HUES64 (cell line): ENCODE data around the gene CYBRD1.

Source experiments
- H3K27ac ChIP-seq: 2 replicates; pipeline ENCODE4 v1.7.0; 2013; ENCODE audit warnings: low read depth, low read length, inconsistent platforms
- H3K27me3 ChIP-seq: 2 replicates; pipeline ENCODE4 v1.6.1; 2013; ENCODE audit warnings: mild to moderate bottlenecking, low read length; ENCODE audit not compliant: insufficient read depth
- H3K36me3 ChIP-seq: 2 replicates; pipeline ENCODE4 v1.6.1; 2013; ENCODE audit warnings: mild to moderate bottlenecking, low read length; ENCODE audit not compliant: insufficient read depth
- H3K4me1 ChIP-seq: 2 replicates; pipeline ENCODE4 v1.6.1; 2013; ENCODE audit warnings: mild to moderate bottlenecking, low read length, moderate library complexity; ENCODE audit not compliant: insufficient read depth
- H3K4me3 ChIP-seq: 2 replicates; pipeline ENCODE4 v1.5.1; 2013; ENCODE audit warnings: mild to moderate bottlenecking, low read length, moderate library complexity
- H3K9ac ChIP-seq: 2 replicates; pipeline ENCODE4 v1.6.1; 2013; ENCODE audit warnings: mild to moderate bottlenecking, low read depth, low read length
- H3K9me3 ChIP-seq: 2 replicates; pipeline ENCODE4 v1.6.1; 2013; ENCODE audit warnings: low read depth, low read length; ENCODE audit not compliant: insufficient read depth
- whole genome bisulfite sequencing: fragments of 150-250, 120-280 bp; methylation state at CpG from one replicate; pipeline ENCODE4 v1.1.7; 2013; ENCODE audit warnings: missing lambda C conversion rate; 5-methylcytosine and 5-hydroxymethylcytosine counted together

CYBRD1 gene

GRCh38 chr2:171553858-171554257, 31.6 kb downstream of the CYBRD1 start:
- H3K4me1 ChIP-seq = peaks cover 3% of the 10 kb centered on the region; the same call in 1 of the 2 replicates
- 88% methylated on average over 8 of the region's 8 CpGs for WGBS

GRCh38 chr2:171554991-171555615, 32.8 kb downstream of the CYBRD1 start:
- Histone ChIP-seq H3K27me3 (no peaks in the 10 kb centered on the region), H3K36me3 (peaks cover 12% of the 10 kb centered on the region), H3K9ac (no peak overlapping the region), H3K9me3 (no peaks in the 10 kb centered on the region), H3K4me3 (no peak overlapping the region), H3K4me1 (peaks cover 3% of the 10 kb centered on the region; the same call in 1 of the 2 replicates), H3K27ac (no peak overlapping the region)
- 86% methylated on average over 3 of the region's 3 CpGs for WGBS

More at GRCh38 chr2:171553858-171554257, 31.6 kb downstream of the CYBRD1 start:
- H3K4me3 ChIP-seq = no peak overlapping the region
- peaks cover 12% of the 10 kb centered on the region for H3K36me3 ChIP-seq
- H3K27me3 ChIP-seq = no peaks in the 10 kb centered on the region
- no peaks in the 10 kb centered on the region for H3K9me3 ChIP-seq
- H3K9ac ChIP-seq = no peak overlapping the region
- no peak overlapping the region for H3K27ac ChIP-seq

GRCh38 chr2:171557363-171557762, 35.1 kb downstream of the CYBRD1 start:
- Histone ChIP-seq H3K4me1 (peaks cover 3% of the 10 kb centered on the region; the same call in 1 of the 2 replicates), H3K9me3 (no peaks in the 10 kb centered on the region), H3K27me3 (no peaks in the 10 kb centered on the region), H3K36me3 (peaks cover 12% of the 10 kb centered on the region), H3K9ac (no peak overlapping the region), H3K27ac (no peak overlapping the region), H3K4me3 (no peak overlapping the region)
- 94% methylated on average over 4 of the region's 4 CpGs for WGBS

- Histone ChIP-seq H3K9me3 (no peaks in the 10 kb centered on the region), H3K4me3 (no peak overlapping the region), H3K36me3 (no peaks in the 10 kb centered on the region), H3K27ac (no peak overlapping the region), H3K27me3 (no peaks in the 10 kb centered on the region), H3K4me1 (no peaks in the 10 kb centered on the region), H3K9ac (no peak overlapping the region)
- WGBS = 100% methylated on average over 1 of the region's 3 CpGs
These were observed 41.0 kb downstream of the CYBRD1 start for GRCh38 chr2:171563301-171563700.

GRCh38 chr2:171564463-171564862, 42.2 kb downstream of the CYBRD1 start:
- 97% methylated on average over 5 of the region's 5 CpGs for WGBS

GRCh38 chr2:171566057-171566456, 43.8 kb downstream of the CYBRD1 start:
- H3K9ac ChIP-seq = no peak overlapping the region
- WGBS = 58% methylated on average over 1 of the region's 1 CpG
- H3K36me3 ChIP-seq = no peaks in the 10 kb centered on the region
- H3K9me3 ChIP-seq = no peaks in the 10 kb centered on the region
- no peaks in the 10 kb centered on the region for H3K4me1 ChIP-seq
- no peaks in the 10 kb centered on the region for H3K27me3 ChIP-seq
- no peak overlapping the region for H3K27ac ChIP-seq
- H3K4me3 ChIP-seq = no peak overlapping the region

More at GRCh38 chr2:171564463-171564862, 42.2 kb downstream of the CYBRD1 start:
- H3K27me3 ChIP-seq = no peaks in the 10 kb centered on the region
- no peak overlapping the region for H3K27ac ChIP-seq
- no peak overlapping the region for H3K9ac ChIP-seq
- no peaks in the 10 kb centered on the region for H3K9me3 ChIP-seq
- H3K4me1 ChIP-seq = no peaks in the 10 kb centered on the region
- no peak overlapping the region for H3K4me3 ChIP-seq
- H3K36me3 ChIP-seq = no peaks in the 10 kb centered on the region

- Histone ChIP-seq H3K4me3 (no peak overlapping the region), H3K27ac (no peak overlapping the region), H3K36me3 (no peaks in the 10 kb centered on the region), H3K27me3 (no peaks in the 10 kb centered on the region), H3K9me3 (no peaks in the 10 kb centered on the region), H3K9ac (no peak overlapping the region), H3K4me1 (no peaks in the 10 kb centered on the region)
- WGBS = 95% methylated on average over 4 of the region's 4 CpGs
These were observed 44.5 kb downstream of the CYBRD1 start for GRCh38 chr2:171566753-171567152.

- H3K27me3 ChIP-seq = peaks cover 6% of the 10 kb centered on the region
- H3K9me3 ChIP-seq = no peaks in the 10 kb centered on the region
- H3K9ac ChIP-seq = no peak overlapping the region
- no peaks in the 10 kb centered on the region for H3K36me3 ChIP-seq
- H3K4me1 ChIP-seq = no peaks in the 10 kb centered on the region
- WGBS = 95% methylated on average over 3 of the region's 3 CpGs
- no peak overlapping the region for H3K4me3 ChIP-seq
- H3K27ac ChIP-seq = no peak overlapping the region
These were observed 45.8 kb downstream of the CYBRD1 start for GRCh38 chr2:171568089-171568488.

- no peaks in the 10 kb centered on the region for H3K9me3 ChIP-seq
- H3K27me3 ChIP-seq = peaks cover 8% of the 10 kb centered on the region
- H3K4me3 ChIP-seq = no peak overlapping the region
- 79% methylated on average over 7 of the region's 7 CpGs for WGBS
- H3K36me3 ChIP-seq = no peaks in the 10 kb centered on the region
- no peaks in the 10 kb centered on the region for H3K4me1 ChIP-seq
- no peak overlapping the region for H3K9ac ChIP-seq
- no peak overlapping the region for H3K27ac ChIP-seq
These were observed 49.4 kb downstream of the CYBRD1 start for GRCh38 chr2:171571721-171572120.

- H3K36me3 ChIP-seq = no peaks in the 10 kb centered on the region
- H3K27me3 ChIP-seq = peaks cover 8% of the 10 kb centered on the region
- no peaks in the 10 kb centered on the region for H3K4me1 ChIP-seq
- no peak overlapping the region for H3K4me3 ChIP-seq
- no peaks in the 10 kb centered on the region for H3K9me3 ChIP-seq
- no peak overlapping the region for H3K27ac ChIP-seq
- H3K9ac ChIP-seq = no peak overlapping the region
- WGBS = 27% methylated on average over 21 of the region's 21 CpGs
These were observed 52.0 kb downstream of the CYBRD1 start for GRCh38 chr2:171574149-171574795.

GRCh38 chr2:171575606-171576005, 53.3 kb downstream of the CYBRD1 start:
- no peak overlapping the region for H3K4me3 ChIP-seq
- H3K36me3 ChIP-seq = no peaks in the 10 kb centered on the region
- H3K9ac ChIP-seq = no peak overlapping the region
- H3K27ac ChIP-seq = no peak overlapping the region
- H3K4me1 ChIP-seq = no peaks in the 10 kb centered on the region
- H3K27me3 ChIP-seq = peaks cover 8% of the 10 kb centered on the region
- WGBS = 88% methylated on average over 5 of the region's 5 CpGs
- no peaks in the 10 kb centered on the region for H3K9me3 ChIP-seq
